Measurements from ENCODE around the gene ZNF462. TPM values are rescaled to one million over a fixed set of nuclear protein-coding genes. Genes with fewer than 3 reads are reported as not detected.

The ZNF462 gene
- total RNA-seq, 1 experiment from 2014 or later = 17.8 TPM

DNA sequence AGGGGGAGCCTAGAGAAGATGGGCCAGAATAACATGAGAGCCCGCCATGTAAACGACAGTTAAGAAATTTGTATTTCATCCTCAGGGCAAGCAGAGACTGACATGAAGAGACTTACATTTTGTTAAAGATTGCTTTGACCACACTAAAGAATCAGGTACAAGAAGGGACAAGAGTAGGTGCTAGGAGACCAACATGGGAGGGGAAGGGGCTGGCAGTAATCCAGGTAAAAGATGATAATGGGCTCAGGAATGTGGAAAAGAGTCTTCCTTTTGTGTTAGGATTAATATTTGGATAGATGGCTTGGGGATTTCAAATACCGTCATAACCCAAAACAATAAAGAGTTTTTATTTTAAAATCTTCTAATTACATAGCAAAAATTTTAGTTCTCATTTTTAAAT is 137.3 kb downstream of the ZNF462 start:
- DNase-seq (ENCODE audit: low read depth) = no peak

DNA sequence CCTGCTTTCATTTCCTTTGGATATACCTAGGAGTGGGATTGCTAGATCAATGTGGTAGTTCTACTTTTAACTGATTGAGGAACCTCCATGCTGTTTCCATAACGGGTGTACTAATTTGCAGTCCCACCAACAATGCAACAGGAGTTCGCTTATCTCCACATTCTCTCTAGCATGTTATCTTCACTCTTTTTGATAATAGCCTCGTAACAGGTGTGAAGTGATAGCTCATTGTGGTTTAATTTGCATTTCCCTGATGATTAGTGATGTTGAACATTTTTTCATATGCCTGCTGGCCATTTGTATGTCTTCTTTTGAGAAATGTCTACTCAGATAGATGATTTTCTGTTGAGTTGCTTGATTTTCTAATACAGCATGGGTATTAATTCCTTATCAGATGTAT is 142.2 kb downstream of the ZNF462 start:
- DNase-seq (ENCODE audit: low read depth) = no peak

DNA sequence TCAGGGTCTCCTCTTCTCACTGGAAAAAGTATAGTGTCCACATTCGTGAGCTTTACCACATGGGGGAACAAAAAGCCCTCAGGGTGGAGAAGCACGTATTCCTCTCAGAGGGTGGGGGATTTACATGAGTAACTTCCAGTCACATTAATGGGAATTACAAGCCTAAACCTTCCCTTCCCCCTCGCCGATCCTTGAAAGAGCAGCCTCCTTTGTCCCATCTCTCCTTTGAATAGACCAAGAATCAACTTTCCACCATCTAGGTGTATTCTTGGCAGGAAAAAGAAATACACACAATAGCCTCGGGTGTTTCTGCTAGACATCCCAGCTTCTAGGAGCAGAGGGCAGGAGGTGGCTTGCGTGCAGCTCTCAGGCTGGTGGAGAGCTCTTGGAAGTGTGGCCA is 144.4 kb downstream of the ZNF462 start:
- DNase-seq (ENCODE audit: low read depth) = no peak

DNA sequence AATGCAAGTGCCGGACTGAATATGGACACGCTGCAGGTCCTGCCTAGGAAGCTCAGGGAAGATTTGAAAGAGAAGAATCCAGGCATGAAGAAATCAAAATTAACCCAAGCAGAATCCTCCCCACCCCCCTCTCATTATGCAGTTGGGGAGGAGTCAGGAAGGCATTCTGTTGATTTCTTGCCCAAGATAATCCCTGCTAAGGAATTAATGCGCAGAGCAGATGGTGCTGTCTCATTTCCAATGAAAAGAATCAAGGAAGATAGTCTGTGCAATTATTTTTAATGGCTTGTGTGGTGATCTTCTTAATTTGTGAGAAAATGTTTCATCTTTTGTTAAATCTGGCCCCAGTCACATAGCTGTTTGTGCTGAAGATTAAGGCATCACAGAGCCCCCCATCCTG is 145.0 kb downstream of the ZNF462 start:
- DNase-seq (ENCODE audit: low read depth) = no peak

DNA sequence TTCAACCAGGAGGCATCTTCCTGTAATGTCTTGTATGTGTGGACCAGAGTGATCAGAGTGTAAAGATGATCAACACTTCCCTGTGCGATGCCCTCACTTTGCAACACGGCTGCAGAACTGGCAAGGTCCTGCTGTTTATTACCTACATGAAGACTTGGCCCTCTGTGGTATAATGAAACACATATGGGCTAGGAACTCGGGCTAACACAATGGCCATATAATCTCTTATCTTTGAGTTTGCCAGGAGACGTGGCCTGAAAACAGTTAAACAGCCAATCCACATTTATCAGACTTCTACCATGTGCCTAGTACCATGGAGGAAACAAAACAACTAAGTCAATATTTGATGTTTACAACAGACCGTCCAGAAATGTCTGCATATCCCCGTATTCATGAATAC is 145.5 kb downstream of the ZNF462 start:
- no peak for DNase-seq (ENCODE audit: low read depth)

DNA sequence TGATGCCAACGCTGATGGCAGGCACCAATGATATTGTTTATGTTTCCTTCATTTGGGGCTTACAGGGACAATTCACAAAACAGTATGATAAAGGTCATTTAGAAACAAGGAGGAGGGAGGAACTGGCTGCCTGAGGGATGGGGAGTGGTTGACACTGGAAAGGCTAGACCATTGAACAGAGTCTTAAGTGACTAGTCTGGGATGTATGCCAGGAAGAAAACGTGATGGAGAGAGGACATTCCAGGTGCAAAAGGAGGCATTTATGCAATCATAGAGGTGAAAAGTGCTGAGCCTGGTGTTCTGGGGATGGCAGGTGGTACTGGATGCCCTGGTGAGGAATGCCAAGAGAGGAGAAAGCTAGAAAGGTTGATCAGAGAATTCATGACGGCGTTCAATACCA is 153.4 kb downstream of the ZNF462 start:
- DNase-seq (ENCODE audit: low read depth) = peak; percentile 36

DNA sequence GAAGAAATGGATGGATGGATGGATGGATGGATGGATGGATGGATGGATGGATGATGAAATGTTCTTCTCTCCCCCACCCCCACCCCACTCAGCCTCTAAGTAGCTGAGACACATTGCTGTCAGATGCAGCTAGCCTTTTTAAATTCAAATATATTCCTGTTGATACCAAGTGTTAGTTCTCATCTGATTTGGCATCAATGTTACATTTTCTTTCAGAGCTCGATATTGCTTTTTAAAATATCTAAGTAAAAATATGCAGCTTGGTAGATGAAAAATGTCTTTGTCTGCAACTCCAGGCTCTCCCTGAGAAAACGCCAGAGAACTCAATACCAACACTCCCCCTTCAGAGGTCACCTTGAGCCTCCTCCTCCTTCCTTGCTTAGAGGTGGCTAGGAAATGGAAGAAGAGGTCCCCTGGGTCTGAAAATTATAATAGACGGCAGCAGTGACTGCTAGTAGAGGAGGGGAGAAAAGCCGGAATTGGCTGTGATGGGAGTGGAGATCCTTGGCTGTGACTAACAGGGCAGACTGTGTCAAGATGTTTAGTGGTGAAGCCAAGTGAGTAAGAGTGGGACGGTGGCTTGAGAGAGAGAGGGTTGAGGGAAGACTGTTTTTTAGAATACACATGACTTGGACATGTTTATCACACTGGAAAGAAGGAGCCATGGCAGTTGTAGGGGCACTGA is 156.0 kb downstream of the ZNF462 start:
- peak; percentile 89 for DNase-seq (ENCODE audit: low read depth)

DNA sequence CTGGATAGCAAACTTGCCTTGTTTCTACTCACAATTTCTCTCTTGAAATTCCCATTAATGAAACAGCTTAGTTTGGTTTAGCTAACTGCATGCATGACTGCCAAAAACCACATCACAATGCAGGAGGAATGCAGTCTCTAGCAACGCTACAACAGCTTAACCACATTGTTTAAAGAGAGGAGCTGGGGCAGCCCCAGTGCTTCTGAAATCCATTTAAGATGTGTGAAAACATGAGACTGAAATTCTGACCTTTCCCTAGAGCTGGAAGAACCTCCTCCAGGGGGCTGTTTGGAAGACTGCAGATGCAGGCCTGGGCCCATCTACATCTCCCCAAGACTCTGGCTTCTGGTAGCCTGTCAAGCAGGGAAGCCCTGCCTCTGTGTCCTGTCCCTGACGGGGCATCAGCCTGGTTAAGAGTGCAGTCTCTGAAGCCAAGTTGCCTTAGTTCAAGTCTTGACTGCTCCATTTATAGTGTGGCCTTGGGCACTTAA is 157.1 kb downstream of the ZNF462 start:
- peak; percentile 98 for DNase-seq (ENCODE audit: low read depth)

DNA sequence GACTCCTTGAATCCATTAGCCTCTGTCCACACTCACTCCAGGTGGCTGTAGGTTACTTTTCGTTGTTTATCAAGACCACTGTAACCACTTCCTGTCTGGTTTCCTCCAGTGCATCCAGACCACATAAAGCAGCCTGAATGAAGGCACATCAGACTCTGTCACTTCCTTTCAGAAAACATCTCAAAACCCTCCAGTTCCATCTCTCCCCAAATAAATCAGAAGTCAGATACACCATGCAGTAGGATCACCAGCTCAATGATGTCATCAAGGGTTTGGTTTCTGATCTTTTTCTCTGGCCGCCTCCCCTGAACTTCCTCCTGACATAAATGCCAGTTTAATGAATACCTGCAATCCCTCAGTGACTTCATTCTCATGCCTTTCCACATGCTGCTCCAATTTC is 161.2 kb downstream of the ZNF462 start:
- peak; percentile 58 for DNase-seq (ENCODE audit: low read depth)

DNA sequence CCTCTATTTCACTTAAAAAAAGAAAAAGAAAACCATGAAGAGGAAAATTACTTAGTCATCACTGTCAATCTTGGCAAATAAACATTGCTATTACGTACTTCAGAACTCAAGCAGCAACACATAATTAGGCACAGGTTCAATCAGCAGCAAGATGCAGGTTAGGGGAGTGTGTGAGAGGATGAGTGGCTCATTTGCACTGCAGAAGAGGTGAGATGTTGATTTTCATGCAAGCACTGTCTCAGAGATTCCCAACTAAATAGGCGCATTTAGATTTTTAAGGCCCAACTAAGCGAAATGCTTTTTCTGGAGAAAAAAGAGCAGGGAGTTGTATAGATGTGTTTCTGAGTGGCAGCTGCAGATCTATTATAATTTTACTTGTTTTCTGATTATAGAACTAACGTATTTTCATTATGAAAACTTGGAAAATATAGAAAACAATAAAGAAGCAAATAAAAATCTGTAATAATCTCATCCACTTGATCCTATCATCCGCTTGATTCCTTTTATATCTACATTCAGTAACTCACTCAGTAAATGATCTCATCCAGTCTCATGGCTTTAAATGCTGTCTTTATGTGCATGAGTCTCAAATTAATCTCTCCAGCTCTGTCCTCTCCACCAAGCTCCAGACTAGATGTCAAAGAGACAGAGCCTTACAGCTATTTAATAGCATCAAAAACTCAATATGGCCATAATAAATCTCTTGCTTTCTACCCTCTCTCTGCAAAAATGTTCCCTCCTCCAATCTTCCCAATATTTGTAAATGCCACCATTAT is 162.5 kb downstream of the ZNF462 start:
- no peak for DNase-seq (ENCODE audit: low read depth)

DNA sequence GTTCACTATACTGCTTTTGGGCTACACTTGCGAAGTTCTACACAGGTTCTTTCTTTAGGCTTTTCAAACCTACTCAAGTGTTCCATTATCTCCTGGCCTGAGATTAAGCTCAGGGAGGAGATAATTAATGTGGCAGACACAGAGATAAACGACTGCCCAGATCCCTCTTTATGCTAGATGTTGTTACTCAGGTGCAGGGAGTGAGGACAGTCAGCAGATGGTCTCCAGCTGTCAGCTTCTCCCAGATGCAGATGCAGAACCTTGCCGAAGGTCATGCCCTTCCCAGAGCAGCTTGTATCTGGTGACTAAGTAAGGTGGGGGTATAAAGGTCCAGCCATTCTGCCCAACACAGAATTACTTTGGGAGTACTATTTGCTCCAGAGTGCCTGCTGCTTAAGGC is 166.2 kb downstream of the ZNF462 start:
- DNase-seq (ENCODE audit: low read depth) = no peak

DNA sequence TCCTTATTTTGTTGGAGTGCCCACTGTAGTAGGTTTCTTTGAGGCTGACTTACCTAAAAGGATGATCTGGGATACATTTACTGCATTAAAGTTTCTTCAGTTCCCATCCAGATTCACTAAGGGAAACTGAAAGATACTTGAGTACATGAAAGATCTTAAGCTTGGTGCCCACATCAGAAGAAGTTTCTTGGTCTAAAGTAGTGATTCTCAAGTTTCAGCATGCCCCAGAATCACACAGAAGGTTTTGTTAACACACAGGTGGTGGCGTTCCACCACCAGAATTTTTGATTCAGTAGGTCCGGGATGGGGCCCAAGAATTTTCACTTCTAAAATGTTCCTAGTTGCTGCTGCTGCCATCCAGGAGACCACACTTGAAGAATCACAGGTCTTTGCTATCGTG is 171.0 kb downstream of the ZNF462 start:
- DNase-seq (ENCODE audit: low read depth) = no peak

DNA sequence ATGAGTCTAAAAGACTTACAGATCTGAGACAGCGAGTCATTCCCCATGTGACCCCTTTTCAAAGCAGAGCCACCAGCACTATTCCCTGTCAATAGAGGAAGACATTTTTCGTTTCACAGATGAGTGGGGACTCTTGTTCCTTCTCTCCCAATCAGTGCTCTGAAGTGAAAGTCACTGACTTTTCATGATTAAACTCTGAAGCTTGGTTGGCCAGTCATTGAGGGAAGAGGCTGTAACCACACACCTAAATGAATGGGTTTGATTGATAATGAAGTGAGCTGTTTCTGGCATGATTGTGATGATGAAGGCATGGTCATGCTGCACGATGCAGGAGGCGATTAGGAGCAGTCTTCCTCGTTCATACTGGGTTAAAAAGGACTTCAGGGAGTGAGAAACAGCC is 171.9 kb downstream of the ZNF462 start:
- no peak for DNase-seq (ENCODE audit: low read depth)

DNA sequence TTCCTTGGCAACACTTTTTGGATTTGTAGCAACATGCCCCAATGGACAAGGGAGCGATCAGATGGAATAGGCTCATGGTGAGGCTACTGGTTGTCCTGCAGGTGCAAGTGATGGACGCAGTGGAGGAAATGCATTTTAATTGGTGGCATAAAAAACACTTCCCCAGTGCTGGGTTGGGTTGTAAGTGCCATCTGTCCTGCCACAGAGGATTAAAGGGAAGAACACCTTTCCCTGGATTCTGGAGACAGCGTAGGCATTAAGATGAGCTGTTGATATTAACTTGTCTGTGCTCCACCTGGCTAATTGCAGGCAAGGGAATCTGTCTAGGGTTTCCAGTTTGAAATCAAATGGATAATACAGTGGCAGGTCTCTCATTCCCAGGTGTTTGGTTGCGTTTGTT is 173.4 kb downstream of the ZNF462 start:
- no peak for DNase-seq (ENCODE audit: low read depth)

DNA sequence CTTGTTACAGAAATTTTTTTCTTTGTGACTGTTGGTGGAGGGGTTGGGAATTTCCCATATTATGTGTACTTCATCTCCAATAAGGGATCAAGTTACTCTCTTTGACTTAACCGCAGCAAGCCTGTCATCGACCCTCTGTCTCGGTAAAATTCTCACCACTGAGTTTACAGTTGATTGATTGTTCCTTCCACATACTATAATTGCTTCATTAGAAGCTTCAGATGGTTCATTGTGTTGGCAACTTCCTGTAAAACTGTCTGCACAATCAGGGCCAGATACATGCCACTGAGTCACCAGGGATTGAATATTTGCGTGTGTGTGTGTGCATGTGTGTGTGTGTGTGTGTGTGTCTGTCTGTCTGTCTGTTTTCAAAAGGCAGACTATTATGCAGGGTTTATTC is 176.6 kb downstream of the ZNF462 start:
- DNase-seq (ENCODE audit: low read depth) = peak; percentile 79

DNA sequence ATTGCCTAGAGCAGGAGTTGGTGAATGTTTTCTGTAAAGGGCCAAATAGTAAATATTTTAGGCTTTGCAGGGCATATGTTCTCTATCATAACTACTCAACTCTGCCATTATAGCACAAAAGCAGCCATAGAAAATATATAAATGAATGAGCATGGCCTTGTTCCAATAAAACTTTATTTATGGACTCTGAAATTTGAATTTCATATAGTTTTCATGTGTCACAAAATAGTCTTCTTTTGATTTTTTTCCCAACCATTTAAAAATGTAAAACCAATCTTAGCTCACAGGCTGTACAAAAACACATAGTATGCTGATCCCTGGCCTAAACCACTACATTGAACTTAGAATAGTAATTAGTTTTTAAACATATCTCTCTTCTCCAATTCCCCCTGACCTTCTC is 179.6 kb downstream of the ZNF462 start:
- no peak for DNase-seq (ENCODE audit: low read depth)

DNA sequence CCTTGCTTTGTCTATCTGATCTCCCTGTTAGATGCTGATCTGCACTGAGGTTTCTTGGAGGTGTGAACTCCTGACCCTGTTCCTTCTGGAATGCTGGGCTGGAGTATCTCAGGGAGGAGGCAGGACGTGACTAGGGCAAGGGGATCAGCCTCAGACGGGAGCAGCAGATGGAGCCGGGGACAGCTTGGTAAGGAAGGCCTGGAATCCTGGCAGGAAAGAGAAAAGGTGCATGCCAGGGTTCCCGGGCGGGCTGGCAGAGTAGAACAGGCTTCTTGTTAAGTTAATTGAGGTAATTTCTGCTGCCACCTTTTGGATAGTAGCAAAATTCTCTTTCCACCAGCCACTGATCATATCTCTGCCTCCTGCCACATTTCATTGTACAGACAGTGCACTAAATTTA is 180.9 kb downstream of the ZNF462 start:
- DNase-seq (ENCODE audit: low read depth) = peak; percentile 22

DNA sequence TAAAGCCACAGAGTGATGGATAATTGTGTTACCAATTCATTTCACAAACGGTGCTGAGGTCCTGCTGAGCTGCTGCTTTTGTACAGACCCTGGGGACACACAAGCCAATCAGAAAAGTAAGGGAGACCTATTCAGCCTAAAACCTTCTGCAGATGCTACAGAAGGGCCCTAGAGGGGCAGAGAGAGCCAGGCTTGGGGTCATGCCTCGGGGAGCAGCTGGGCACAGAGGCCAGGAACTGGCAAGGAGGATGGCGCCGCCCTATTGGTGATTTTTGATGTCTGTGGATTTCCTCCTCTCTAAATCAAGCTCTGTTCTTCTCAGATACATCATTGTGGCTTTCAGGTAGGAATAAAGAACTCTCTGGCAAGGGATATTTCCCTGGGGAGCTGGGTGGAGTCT is 181.9 kb downstream of the ZNF462 start:
- DNase-seq (ENCODE audit: low read depth) = no peak

DNA sequence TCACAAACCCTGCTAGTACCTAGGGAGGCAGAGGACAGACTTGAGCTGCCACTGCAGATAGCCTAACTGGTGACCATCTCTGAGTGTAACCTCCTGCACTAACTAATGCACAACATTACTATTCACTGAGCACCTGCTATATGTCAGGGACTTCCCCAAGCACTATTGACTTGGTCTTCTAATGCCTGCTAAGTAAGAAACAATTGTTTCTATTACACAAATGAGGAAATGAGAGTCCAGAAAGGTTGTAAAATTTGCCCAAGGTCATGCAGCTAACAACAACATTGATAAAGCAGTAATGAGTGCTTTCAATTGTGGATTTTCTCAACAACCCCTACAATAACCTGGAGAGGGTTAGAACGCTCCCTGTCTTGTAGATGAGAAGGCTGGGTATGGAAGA is 183.7 kb downstream of the ZNF462 start:
- no peak for DNase-seq (ENCODE audit: low read depth)

DNA sequence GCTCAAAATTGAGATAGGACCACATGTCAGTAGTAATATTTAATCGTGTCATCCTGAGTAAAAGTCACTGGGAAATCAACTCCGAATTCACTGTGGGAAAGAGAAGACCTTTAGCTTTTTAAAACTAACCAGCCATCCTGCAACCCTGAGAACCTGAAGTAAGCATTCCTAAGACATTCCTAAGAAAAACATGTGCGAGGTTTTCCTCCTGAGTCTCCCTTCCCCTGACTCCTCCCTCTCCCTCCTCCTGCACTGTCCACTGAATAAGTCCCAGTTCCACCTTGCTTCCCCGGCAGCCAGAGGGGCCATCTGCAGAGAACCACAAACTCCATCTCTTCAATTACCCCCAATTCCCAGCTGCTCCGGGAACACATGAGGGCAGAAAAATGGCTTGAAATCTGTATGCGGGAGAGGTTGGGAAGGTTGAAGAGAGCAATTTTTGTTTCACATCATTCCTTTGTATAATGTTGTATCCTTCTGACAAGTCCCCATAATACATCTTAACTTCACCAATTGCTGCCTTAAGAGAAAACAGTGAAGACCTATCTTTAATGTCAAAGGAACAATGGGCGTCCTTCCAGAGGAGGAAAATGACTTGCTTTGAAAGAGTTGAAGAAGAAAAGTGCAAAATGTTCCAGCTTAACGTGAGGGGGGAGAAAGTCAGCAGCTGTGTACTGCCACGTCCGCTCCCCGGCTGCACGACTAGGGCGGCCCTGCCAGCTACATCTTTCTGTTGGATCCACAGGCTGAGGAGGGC is 186.3 kb downstream of the ZNF462 start:
- DNase-seq (ENCODE audit: low read depth) = peak; percentile 24

DNA sequence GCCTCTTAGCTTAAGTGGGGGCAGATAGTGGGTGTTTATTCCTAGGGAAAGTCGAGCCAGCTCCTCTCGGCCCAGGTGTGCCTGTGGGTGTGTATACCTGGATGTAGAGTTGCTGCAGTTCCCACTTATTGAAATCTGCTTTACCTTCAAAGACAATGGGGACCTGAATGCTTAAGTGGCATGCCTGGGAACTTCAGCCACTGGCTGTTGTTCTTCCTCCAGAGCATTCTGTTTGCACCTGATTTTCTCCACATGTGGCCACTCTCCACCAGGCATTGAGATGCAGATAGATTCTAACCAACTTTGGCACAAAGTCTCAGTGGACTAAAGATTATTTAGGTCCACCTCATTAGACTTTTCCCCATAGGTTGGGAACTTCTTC is 186.8 kb downstream of the ZNF462 start:
- no peak for DNase-seq (ENCODE audit: low read depth)

DNA sequence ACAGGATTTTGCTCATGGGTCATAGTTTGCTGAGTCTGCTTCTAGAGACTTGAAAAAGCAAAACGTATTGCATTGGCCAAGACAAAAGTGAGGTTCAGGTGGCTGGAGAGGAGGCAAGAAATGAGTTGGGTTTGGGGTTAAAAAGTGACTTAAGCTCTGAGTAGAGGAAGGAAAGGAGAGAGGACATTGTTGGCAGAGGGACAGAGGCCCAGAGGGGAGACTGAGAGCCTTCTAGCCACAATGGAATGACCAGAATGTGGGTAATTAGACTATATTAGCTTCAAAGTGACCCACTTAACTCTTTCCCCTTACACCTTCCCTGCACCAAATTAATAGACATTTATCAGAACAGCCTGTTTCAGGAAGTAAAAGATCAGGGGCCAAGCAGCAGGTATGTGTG is 188.4 kb downstream of the ZNF462 start:
- peak; percentile 6 for DNase-seq (ENCODE audit: low read depth)

DNA sequence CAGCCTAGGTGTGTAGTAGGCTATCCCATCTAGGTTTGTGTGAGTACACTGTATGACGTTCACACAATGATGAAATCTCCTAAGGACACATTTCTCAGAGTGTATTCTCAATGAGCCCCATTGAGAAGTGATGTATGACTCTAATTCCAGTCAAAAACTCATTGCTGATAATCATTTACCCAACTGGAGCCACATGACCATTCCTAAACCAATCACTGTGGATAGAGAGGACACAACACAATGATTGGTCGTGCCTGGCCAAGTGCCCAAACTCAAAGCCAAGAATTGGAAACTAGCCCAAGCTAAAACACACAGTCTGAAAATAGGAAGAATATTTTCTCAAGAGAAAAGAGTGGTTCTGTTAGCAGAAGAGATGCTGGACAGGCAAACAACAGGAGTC is 191.2 kb downstream of the ZNF462 start:
- no peak for DNase-seq (ENCODE audit: low read depth)
